Measurements from ENCODE around the gene RETREG1.

The RETREG1 gene

GRCh38 chr5:16580382-16580781 is 36.4 kb downstream of the RETREG1 start:
- DNase-seq = no peak

GRCh38 chr5:16579142-16579847 is 37.5 kb downstream of the RETREG1 start:
- DNase-seq = no peak

GRCh38 chr5:16578474-16578883 is 38.3 kb downstream of the RETREG1 start:
- DNase-seq = no peak

- peak; percentile 32 for DNase-seq
These were observed 39.1 kb downstream of the RETREG1 start for GRCh38 chr5:16577677-16578076.

GRCh38 chr5:16574789-16575721 is 41.7 kb downstream of the RETREG1 start:
- peak; percentile 31 for DNase-seq

GRCh38 chr5:16573401-16573800 is 43.4 kb downstream of the RETREG1 start:
- no peak for DNase-seq

- no peak for DNase-seq
These were observed 44.3 kb downstream of the RETREG1 start for GRCh38 chr5:16572289-16573015.

GRCh38 chr5:16571016-16571415 is 45.8 kb downstream of the RETREG1 start:
- DNase-seq = no peak

GRCh38 chr5:16570121-16570815 is 46.5 kb downstream of the RETREG1 start:
- no peak for DNase-seq

GRCh38 chr5:16568875-16569580 is 47.8 kb downstream of the RETREG1 start:
- no peak for DNase-seq

GRCh38 chr5:16567365-16567764 is 49.4 kb downstream of the RETREG1 start:
- DNase-seq = no peak

- no peak for DNase-seq
These were observed 51.7 kb downstream of the RETREG1 start for GRCh38 chr5:16565118-16565517.

- no peak for DNase-seq
These were observed 52.4 kb downstream of the RETREG1 start for GRCh38 chr5:16564248-16564867.

- no peak for DNase-seq
These were observed 53.1 kb downstream of the RETREG1 start for GRCh38 chr5:16563686-16564085.

- DNase-seq = no peak
These were observed 55.1 kb downstream of the RETREG1 start for GRCh38 chr5:16561660-16562059.

GRCh38 chr5:16559702-16560101 is 57.1 kb downstream of the RETREG1 start:
- DNase-seq = no peak

GRCh38 chr5:16558984-16559629 is 57.7 kb downstream of the RETREG1 start:
- DNase-seq = no peak

GRCh38 chr5:16557477-16557876 is 59.3 kb downstream of the RETREG1 start:
- DNase-seq = no peak

GRCh38 chr5:16554110-16554509 is 62.7 kb downstream of the RETREG1 start:
- DNase-seq = no peak

GRCh38 chr5:16552666-16553343 is 64.0 kb downstream of the RETREG1 start:
- DNase-seq = peak; percentile 80
